NCI-H510A treated with DMSO at 0.1 percent for 48 hours (cell line): ENCODE results near the gene TNPO2.

Experiments used
- DNase-seq: peaks from one replicate; lab custom pipeline; 2025; lab: John Stamatoyannopoulos, UW

Gene TNPO2

GRCh38 chr19:12723641-12724426 lies at the start of gene TNPO2:
Gene TNPO2 (minus strand): TSS chr19:12723932. CDS start chr19:12720977, 2,955 bp downstream.
- peak; percentile 65 for DNase-seq

- DNase-seq = no peak
Observed at GRCh38 chr19:12772323-12772722, 48.6 kb upstream of the TNPO2 start.

- DNase-seq = no peak
Observed at GRCh38 chr19:12770922-12771321, 47.2 kb upstream of the TNPO2 start.

GRCh38 chr19:12769689-12770088 lies 46.0 kb upstream of the TNPO2 start:
- DNase-seq = no peak

- no peak for DNase-seq
Observed at GRCh38 chr19:12767666-12768065, 43.9 kb upstream of the TNPO2 start.

GRCh38 chr19:12767150-12767549 lies 43.4 kb upstream of the TNPO2 start:
- DNase-seq = no peak

GRCh38 chr19:12766051-12766521 lies 42.4 kb upstream of the TNPO2 start:
- no peak for DNase-seq

- no peak for DNase-seq
Observed at GRCh38 chr19:12764698-12765097, 41.0 kb upstream of the TNPO2 start.

GRCh38 chr19:12763100-12763499 lies 39.4 kb upstream of the TNPO2 start:
- no peak for DNase-seq

GRCh38 chr19:12759686-12760085 lies 36.0 kb upstream of the TNPO2 start:
- DNase-seq = no peak

- DNase-seq = peak; percentile 65
Observed at GRCh38 chr19:12757544-12758274, 34.0 kb upstream of the TNPO2 start.

GRCh38 chr19:12756150-12756883 lies 32.6 kb upstream of the TNPO2 start:
- no peak for DNase-seq

- DNase-seq = no peak
Observed at GRCh38 chr19:12754465-12755196, 30.9 kb upstream of the TNPO2 start.

- DNase-seq = no peak
Observed at GRCh38 chr19:12752056-12752781, 28.5 kb upstream of the TNPO2 start.

- DNase-seq = no peak
Observed at GRCh38 chr19:12751635-12752034, 27.9 kb upstream of the TNPO2 start, which contains the start of gene BEST2. Gene BEST2 (plus strand): TSS chr19:12751791. CDS start chr19:12752593, 802 bp downstream.

- DNase-seq = no peak
Observed at GRCh38 chr19:12750851-12751250, 27.1 kb upstream of the TNPO2 start.

- DNase-seq = no peak
Observed at GRCh38 chr19:12749938-12750521, 26.3 kb upstream of the TNPO2 start.

- DNase-seq = no peak
Observed at GRCh38 chr19:12748489-12748888, 24.8 kb upstream of the TNPO2 start.

- DNase-seq = no peak
Observed at GRCh38 chr19:12745166-12745897, 21.6 kb upstream of the TNPO2 start.

- no peak for DNase-seq
Observed at GRCh38 chr19:12737835-12738351, 14.2 kb upstream of the TNPO2 start.
